H1 (cell line): ENCODE measurements around the gene PDCD7. TPM values are rescaled to one million over a fixed set of nuclear protein-coding genes. Genes with fewer than 3 reads are reported as not detected.

Experiments
- CTCF ChIA-PET: fragments of 300-600 bp; sonication (Branson Sonifier 250); formaldehyde crosslinking; loops from one replicate; lab custom pipeline; 2021; ENCODE audit not compliant: partially characterized antibody; lab: Charles Lee
- POLR2A ChIA-PET: fragments of 300-600 bp; sonication (Branson Sonifier 250); formaldehyde crosslinking; loops from one replicate; lab custom pipeline; 2021; ENCODE audit warnings: inconsistent platforms; ENCODE audit not compliant: partially characterized antibody; lab: Charles Lee
- DNase-seq, 2 experiments: peaks; one replicate each; pipeline versions ENCODE4 v3.0.0 to v3.0.0-alpha.2; 2010 to 2022; ENCODE audit warnings: low spot score in 2 of 2, low read depth in 1 of 2, mixed read lengths in 1 of 2
- FAIRE-seq: peaks from 2 replicates; lab custom pipeline; 2011; peaks lifted over from hg19 to GRCh38; lab: Jason Lieb, UNC
- H2AFZ ChIP-seq: 2 replicates; pipeline ENCODE4 v1.8.1; 2012; ENCODE audit warnings: low read length, inconsistent platforms
- H2AK5ac ChIP-seq: 2 replicates; pipeline ENCODE4 v1.6.1; 2013; ENCODE audit warnings: low read depth, low read length
- H2BK120ac ChIP-seq: replicated peaks from 2 replicates; pipeline ENCODE3; 2013; ENCODE audit warnings: low read depth, low read length, inconsistent platforms
- H2BK12ac ChIP-seq: 2 replicates; pipeline ENCODE4 v1.6.1; 2013; ENCODE audit warnings: low read depth, low read length
- H2BK15ac ChIP-seq: 2 replicates; pipeline ENCODE4 v1.6.1; 2013; ENCODE audit warnings: low read length
- H2BK20ac ChIP-seq: 2 replicates; pipeline ENCODE4 v1.6.1; 2013; ENCODE audit warnings: low read length
- H2BK5ac ChIP-seq: 2 replicates; pipeline ENCODE4 v1.6.1; 2013; ENCODE audit warnings: low read depth, low read length
- H3K14ac ChIP-seq: 2 replicates; pipeline ENCODE4 v1.6.1; 2013; ENCODE audit warnings: inconsistent platforms; ENCODE audit not compliant: insufficient read length
- H3K18ac ChIP-seq: 2 replicates; pipeline ENCODE4 v1.6.1; 2013; ENCODE audit warnings: low read length; ENCODE audit errors: extremely low read depth
- H3K23ac ChIP-seq: 2 replicates; pipeline ENCODE4 v1.6.1; 2013; ENCODE audit warnings: inconsistent platforms; ENCODE audit not compliant: insufficient read length
- H3K23me2 ChIP-seq: 2 replicates; pipeline ENCODE4 v1.6.1; 2013; ENCODE audit warnings: low read depth, low read length
- H3K27ac ChIP-seq: 2 replicates; pipeline ENCODE4 v1.6.1; 2011; ENCODE audit warnings: low read depth, low read length, inconsistent platforms
- H3K27me3 ChIP-seq, 4 experiments: replicated peaks in 1 of 4; 1 replicate in 1 of 4; 2 replicates in 3 of 4; pipeline versions ENCODE4 v1.6.1 to v1.8.1; 2011 to 2013; ENCODE audit warnings: low read length in 3 of 4, mild to moderate bottlenecking in 3 of 4, inconsistent platforms in 2 of 4, mixed read lengths in 2 of 4, moderate library complexity in 1 of 4; ENCODE audit not compliant: control insufficient read depth in 3 of 4, insufficient read depth in 3 of 4; ENCODE audit errors: extremely low read depth in 1 of 4
- H3K36me3 ChIP-seq, 4 experiments: 2 replicates each; pipeline versions ENCODE4 v1.6.1 to v1.8.1; 2011 to 2013; ENCODE audit warnings: mild to moderate bottlenecking in 4 of 4, low read length in 3 of 4, moderate library complexity in 2 of 4, control low read depth in 1 of 4, inconsistent platforms in 1 of 4; ENCODE audit not compliant: insufficient read depth in 4 of 4, control insufficient read depth in 2 of 4
- H3K4ac ChIP-seq: replicated peaks from 2 replicates; pipeline ENCODE3; 2013; ENCODE audit warnings: low read length, low read depth, mixed read lengths, inconsistent platforms; ENCODE audit not compliant: insufficient read length
- H3K4me1 ChIP-seq, 4 experiments: replicated peaks in 1 of 4; 1 replicate in 1 of 4; 2 replicates in 3 of 4; pipeline versions ENCODE4 v1.6.1 to v1.8.1; 2011 to 2013; ENCODE audit warnings: low read length in 3 of 4, inconsistent platforms in 2 of 4, mixed read lengths in 1 of 4; ENCODE audit not compliant: insufficient read depth in 4 of 4, control insufficient read depth in 3 of 4
- H3K4me2 ChIP-seq, 2 experiments: 2 replicates each; pipeline versions ENCODE4 v1.6.1 to v1.8.1; 2011 to 2013; ENCODE audit warnings: low read depth in 2 of 2, low read length in 2 of 2, control low read depth in 1 of 2, inconsistent platforms in 1 of 2, mild to moderate bottlenecking in 1 of 2; ENCODE audit not compliant: insufficient read depth in 1 of 2
- H3K4me3 ChIP-seq, 4 experiments: fragments of 200-600, 300-600 bp in 1 of 4; sonication (generic), shearing (Covaris generic), sonication (Bioruptor Twin) in 1 of 4; 2 replicates each; pipeline versions ENCODE4 v1.5.1 to v1.8.1; 2011 to 2016; ENCODE audit warnings: low read length in 4 of 4, low read depth in 3 of 4, control low read depth in 2 of 4, inconsistent platforms in 2 of 4, mild to moderate bottlenecking in 2 of 4, mixed read lengths in 1 of 4, moderate library complexity in 1 of 4; ENCODE audit not compliant: insufficient read depth in 2 of 4; ENCODE audit errors: extremely low read depth in 1 of 4
- H3K56ac ChIP-seq: replicated peaks from 2 replicates; pipeline ENCODE3; 2013; ENCODE audit warnings: low read depth, mild to moderate bottlenecking, mixed read lengths, low read length, inconsistent platforms; ENCODE audit not compliant: insufficient read length
- H3K79me1 ChIP-seq: 2 replicates; pipeline ENCODE4 v1.6.1; 2013; ENCODE audit warnings: low read depth, low read length, control low read depth
- H3K79me2 ChIP-seq, 2 experiments: 2 replicates each; pipeline versions ENCODE4 v1.6.1 to v1.8.1; 2012 to 2013; ENCODE audit warnings: low read length in 2 of 2, mild to moderate bottlenecking in 2 of 2, inconsistent platforms in 1 of 2; ENCODE audit not compliant: insufficient read depth in 2 of 2, control insufficient read depth in 1 of 2
- H3K9ac ChIP-seq, 4 experiments: replicated peaks in 1 of 4; 1 replicate in 1 of 4; 2 replicates in 3 of 4; pipeline versions ENCODE4 v1.6.1 to v1.8.1; 2011 to 2013; ENCODE audit warnings: low read depth in 3 of 4, low read length in 3 of 4, control low read depth in 2 of 4, mild to moderate bottlenecking in 2 of 4, moderate library complexity in 2 of 4, inconsistent platforms in 1 of 4; ENCODE audit errors: extremely low read depth in 1 of 4
- H3K9me3 ChIP-seq, 2 experiments: 2 replicates each; pipeline versions ENCODE4 v1.6.1 to v1.8.1; 2012 to 2013; ENCODE audit warnings: mild to moderate bottlenecking in 2 of 2, moderate library complexity in 2 of 2, control low read depth in 1 of 2, inconsistent platforms in 1 of 2, low read depth in 1 of 2, low read length in 1 of 2, mixed read lengths in 1 of 2; ENCODE audit not compliant: insufficient read depth in 2 of 2
- H4K20me1 ChIP-seq, 2 experiments: replicated peaks in 1 of 2; 2 replicates each; pipeline versions ENCODE3 to v1.8.1; 2011 to 2013; ENCODE audit warnings: inconsistent platforms in 2 of 2, low read length in 2 of 2, mild to moderate bottlenecking in 1 of 2; ENCODE audit not compliant: insufficient read depth in 2 of 2, control insufficient read depth in 1 of 2
- H4K5ac ChIP-seq: 2 replicates; pipeline ENCODE4 v1.6.1; 2013; ENCODE audit warnings: low read length, low read depth, mixed read lengths, inconsistent platforms; ENCODE audit not compliant: insufficient read length
- H4K8ac ChIP-seq: 2 replicates; pipeline ENCODE4 v1.8.0; 2013; ENCODE audit warnings: mild to moderate bottlenecking, moderate library complexity, low read length, inconsistent platforms; ENCODE audit not compliant: insufficient read depth; ENCODE audit errors: extremely low read depth
- H4K91ac ChIP-seq: replicated peaks from 2 replicates; pipeline ENCODE3; 2013; ENCODE audit warnings: low read length, mixed read lengths, inconsistent platforms; ENCODE audit not compliant: insufficient read length
- ASH2L ChIP-seq: fragments of 200-600, 300-600 bp; sonication (generic); IDR thresholded peaks from one replicate; pipeline ENCODE4 v1.7.1; 2017; ENCODE audit warnings: low read length
- BACH1 ChIP-seq: IDR thresholded peaks from 2 replicates; pipeline ENCODE4 v1.6.1; 2012; ENCODE audit warnings: low read length, improper control_type of control experiment
- CBX5 ChIP-seq: fragments of 300-800, 300-1000 bp; sonication (generic); IDR thresholded peaks from 2 replicates; pipeline ENCODE4 v1.7.1; 2016; ENCODE audit warnings: antibody characterized with exemption, low read length, low read depth
- EP300 ChIP-seq, 2 experiments: IDR thresholded peaks; 1 replicate in 1 of 2; 2 replicates in 1 of 2; pipeline ENCODE4 v1.6.1; 2011 to 2012; ENCODE audit warnings: low read depth in 2 of 2, low read length in 2 of 2, mild to moderate bottlenecking in 2 of 2, borderline replicate concordance in 1 of 2, inconsistent platforms in 1 of 2, moderate library complexity in 1 of 2
- RBBP5 ChIP-seq: IDR thresholded peaks from 2 replicates; pipeline ENCODE4 v1.7.1; 2012; ENCODE audit warnings: low read depth, mild to moderate bottlenecking, inconsistent platforms, low read length, moderate library complexity, borderline replicate concordance
- RFX5 ChIP-seq: IDR thresholded peaks from 2 replicates; pipeline ENCODE4 v1.6.1; 2011; ENCODE audit warnings: low read depth, low read length, improper control_type of control experiment, borderline replicate concordance
- SP4 ChIP-seq: IDR thresholded peaks from 2 replicates; pipeline ENCODE4 v1.6.1; 2012; ENCODE audit warnings: low read length, inconsistent platforms
- TAF1 ChIP-seq: IDR thresholded peaks from 2 replicates; pipeline ENCODE4 v1.6.1; 2011; ENCODE audit warnings: mild to moderate bottlenecking, low read depth, low read length
- TCF12 ChIP-seq: IDR thresholded peaks from 2 replicates; pipeline ENCODE4 v1.6.1; 2011; ENCODE audit warnings: low read depth, mild to moderate bottlenecking, low read length
- YY1 ChIP-seq: IDR thresholded peaks from 2 replicates; pipeline ENCODE4 v1.6.1; 2011; ENCODE audit warnings: low read depth, mild to moderate bottlenecking, low read length
- WGBS, 2 experiments: shearing (Covaris generic) in 1 of 2; methylation state at CpG; one replicate each; pipeline versions ENCODE4 v1.1.6 to v1.1.7; 2013 to 2015; ENCODE audit warnings: low lambda C conversion rate in 2 of 2, mixed read lengths in 2 of 2, inconsistent platforms in 1 of 2, low coverage in 1 of 2, missing lambda C conversion rate in 1 of 2; ENCODE audit not compliant: insufficient replicate concordance in 2 of 2, insufficient coverage in 1 of 2, insufficient read length in 1 of 2; ENCODE audit errors: extremely low coverage in 1 of 2, missing lambda C conversion rate in 1 of 2; 5-methylcytosine and 5-hydroxymethylcytosine counted together
- polyA plus RNA-seq, 7 experiments: library from polyadenylated mRNA; depleted of rRNA in 3 of 7; stranded (reverse) in 5 of 7; unstranded in 2 of 7; fragments of >200 nt in 5 of 7; fragments of 200-250 nt in 2 of 7; gene quantifications; 1 replicate in 5 of 7; 2 replicates in 1 of 7; 4 replicates in 1 of 7; pipeline versions ENCODE4 v1.2.1 to v1.2.3, GENCODE V29; 2011 to 2013; ENCODE audit warnings: missing spikeins in 2 of 7, mixed read lengths in 2 of 7
- total RNA-seq: library from RNA; stranded (reverse); fragmentation: NEBNext Ultra II Directional; extraction: Animal tissue kit (Norgen Biotek cat#: 25700); gene quantifications from 2 replicates; pipeline ENCODE4 v1.2.1, GENCODE V29; 2021

The PDCD7 gene
- total and polyA plus RNA-seq, 2 of the 8 experiments (the other 6 are each of a cell fraction or from before 2014, with no cell fraction given): 11.5 to 25.6 TPM

DNA sequence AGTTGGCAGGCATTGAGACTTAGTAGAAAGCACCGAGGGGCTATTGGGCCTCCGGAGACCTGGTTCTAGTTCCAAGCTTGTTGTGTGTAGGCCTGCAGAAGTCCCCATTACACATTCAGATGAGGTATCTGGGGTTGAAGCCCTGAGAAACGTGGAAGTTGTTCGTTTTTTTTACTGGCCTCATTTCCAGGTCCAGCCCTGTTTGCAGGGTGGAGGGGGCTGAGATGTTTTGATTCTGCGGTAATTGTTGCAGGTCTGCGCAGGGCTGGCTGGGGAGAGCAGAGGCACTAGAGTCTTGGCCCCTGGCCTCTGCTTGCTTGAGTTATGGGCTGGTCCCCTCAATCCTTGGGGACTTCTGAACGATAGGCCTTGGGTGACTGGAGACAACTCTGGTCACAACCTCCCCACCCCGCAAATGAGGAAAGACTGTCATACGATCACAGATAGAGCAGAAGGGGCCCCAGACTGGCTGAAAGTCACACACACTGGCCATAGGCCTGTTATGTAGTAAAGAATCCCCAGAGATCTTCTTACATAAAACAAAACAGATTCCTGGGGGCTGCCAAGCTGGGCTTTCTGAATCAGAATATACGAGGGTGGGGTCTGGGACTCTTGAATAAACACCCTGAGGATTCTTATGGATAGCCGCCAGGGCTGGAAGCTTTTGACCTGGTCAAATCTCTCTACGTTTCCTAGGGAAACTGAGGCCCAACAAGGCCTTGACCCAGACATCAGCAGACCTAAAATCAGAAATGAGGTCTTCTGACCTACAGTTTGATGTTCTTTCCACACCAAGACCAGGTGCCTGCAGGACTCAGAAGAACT, 41.5 kb downstream of the PDCD7 start:
- H3K9me3 ChIP-seq: no peaks in the 10 kb centered on the region
- TF ChIP-seq ASH2L (no peak), CBX5 (no peak), RBBP5 (no peak), SP4 (no peak), YY1 (no peak), TCF12 (no peak), TAF1 (no peak), EP300 (IDR thresholded peaks at IDR 0.05; ENCODE audit: borderline replicate concordance in 1 of 2, low read depth in 2 of 2, low read length in 2 of 2) (no peak), BACH1 (no peak), RFX5 (no peak)

More for the DNA sequence above, 41.5 kb downstream of the PDCD7 start:
- Histone ChIP-seq H3K36me3 (no peaks in the 10 kb centered on the region), H2BK15ac (no peak overlapping the region), H3K14ac (no peak overlapping the region), H4K91ac (no peak overlapping the region), H3K79me2 (no peaks in the 10 kb centered on the region), H3K27ac (no peak overlapping the region), H3K23ac (no peak overlapping the region), H3K56ac (no peak overlapping the region), H3K79me1 (no peaks in the 10 kb centered on the region), H4K5ac (no peak overlapping the region), H2BK5ac (no peak overlapping the region), H3K4me1 (peaks cover 0 to 6% (median 3%) of the 10 kb centered on the region in 4 experiments; a peak in 4 of 7 replicates), H3K4me3 (no peak overlapping the region), H3K4ac (no peak overlapping the region), H4K8ac (no peak overlapping the region), H4K20me1 (no peaks in the 10 kb centered on the region), H2BK12ac (no peak overlapping the region), H2AFZ (no peak overlapping the region), H3K4me2 (no peak overlapping the region), H3K9ac (no peak overlapping the region), H2AK5ac (no peak overlapping the region), H3K18ac (no peak overlapping the region), H3K27me3 (no peaks in the 10 kb centered on the region), H2BK120ac (no peak overlapping the region), H3K23me2 (no peaks in the 10 kb centered on the region), H2BK20ac (no peak overlapping the region)
- CTCF ChIA-PET: interaction anchor here (0.9 to 3.5 kb wide), 4 partner anchors 8 to 37 kb away, joined by 5 to 18 read pairs (median 13); no protein-coding TSS in a partner anchor
- DNase-seq: no peak
- 83% methylated on average over 10 of the region's 12 CpGs; no CpG with 5 or more reads in 1 of the 2 experiments for WGBS, 2 experiments
- POLR2A ChIA-PET: interaction anchor here (1.7 kb wide), 1 partner anchor 24 kb away, joined by 4 read pairs; the partner anchor contains the start of gene RASL12
- no peak for FAIRE-seq
